Memory B cell (primary cell): ENCODE measurements around the gene ZNF792.
"Not testable (repeated sequence)": the region's sequence is repeated elsewhere in the genome, so short reads cannot be mapped to it uniquely, and the experiment has no call there.

Source experiments
- ATAC-seq: fragments of 150-1000 bp; cut with Tn5 transposase; 2 replicates; pipeline ENCODE4 v1.10.0; 2021; ENCODE audit warnings: low read depth, mild to moderate bottlenecking, moderate library complexity
- DNase-seq, 2 donors: peaks; one replicate each; pipeline ENCODE4 v3.0.0; 2022; ENCODE audit warnings: low spot score in 2 of 2
- H3K27ac Mint-ChIP-seq: one replicate; pipeline ENCODE4 v1.8.0; 2022; ENCODE audit warnings: mild to moderate bottlenecking, moderate library complexity, mixed read lengths
- H3K27me3 Mint-ChIP-seq: one replicate; pipeline ENCODE4 v1.8.0; 2022; ENCODE audit warnings: mixed read lengths
- H3K36me3 Mint-ChIP-seq: one replicate; pipeline ENCODE4 v1.8.0; 2022; ENCODE audit warnings: mild to moderate bottlenecking, mixed read lengths
- H3K4me1 Mint-ChIP-seq: one replicate; pipeline ENCODE4 v1.8.0; 2022; ENCODE audit warnings: mixed read lengths
- H3K4me3 Mint-ChIP-seq: one replicate; pipeline ENCODE4 v1.8.0; 2022; ENCODE audit warnings: mild to moderate bottlenecking, moderate library complexity, mixed read lengths
- H3K9me3 Mint-ChIP-seq: one replicate; pipeline ENCODE4 v1.8.0; 2022; ENCODE audit warnings: mixed read lengths

ZNF792 gene

GRCh38 chr19:34963573-34964406 lies at the start of gene ZNF792:
ZNF792 (minus strand) TSS chr19:34964229; CDS start chr19:34963662, 567 bp downstream.
- DNase-seq, result peak in 1 of 2 donors; percentile 36
- Mint-ChIP-seq H3K27ac (peak within 1 kb of the TSS; percentile 79), H3K36me3 (peaks cover 39% of the 10 kb centered on the region), H3K9me3 (peaks cover 28% of the 10 kb centered on the region), H3K4me3 (peak within 1 kb of the TSS; percentile 92), H3K4me1 (peaks cover 25% of the 10 kb centered on the region), H3K27me3 (peaks cover 2% of the 10 kb centered on the region)
- peak; percentile 74 for ATAC-seq

GRCh38 chr19:35013041-35013819 lies 49.2 kb upstream of the ZNF792 start:
- ATAC-seq, result peak; percentile 91
- H3K36me3 Mint-ChIP-seq, result peaks cover 26% of the 10 kb centered on the region
- no peaks in the 10 kb centered on the region for H3K27me3 Mint-ChIP-seq
- H3K4me1 Mint-ChIP-seq, result peaks cover 32% of the 10 kb centered on the region
- peak; percentile 73 to 86 for DNase-seq
- peak overlapping the region; percentile 10 for H3K4me3 Mint-ChIP-seq
- peak overlapping the region; percentile 62 for H3K27ac Mint-ChIP-seq
- H3K9me3 Mint-ChIP-seq, result no peaks in the 10 kb centered on the region

- ATAC-seq (no peak), DNase-seq (no peak)
- Mint-ChIP-seq H3K4me3 (no peak overlapping the region), H3K36me3 (peaks cover 18% of the 10 kb centered on the region), H3K27ac (no peak overlapping the region), H3K9me3 (no peaks in the 10 kb centered on the region), H3K27me3 (no peaks in the 10 kb centered on the region), H3K4me1 (peaks cover 27% of the 10 kb centered on the region)
These were observed 48.0 kb upstream of the ZNF792 start for GRCh38 chr19:35011737-35012682.

GRCh38 chr19:35011091-35011689 lies 47.2 kb upstream of the ZNF792 start:
- Mint-ChIP-seq H3K4me3 (no peak overlapping the region), H3K27ac (no peak overlapping the region), H3K9me3 (no peaks in the 10 kb centered on the region), H3K4me1 (peaks cover 30% of the 10 kb centered on the region), H3K27me3 (no peaks in the 10 kb centered on the region), H3K36me3 (peaks cover 18% of the 10 kb centered on the region)
- DNase-seq, result no peak
- no peak for ATAC-seq

GRCh38 chr19:35009424-35010415 lies 45.7 kb upstream of the ZNF792 start:
- H3K4me1 Mint-ChIP-seq, result peaks cover 33% of the 10 kb centered on the region
- H3K4me3 Mint-ChIP-seq, result no peak overlapping the region
- DNase-seq (no peak), ATAC-seq (no peak)
- no peaks in the 10 kb centered on the region for H3K27me3 Mint-ChIP-seq
- H3K9me3 Mint-ChIP-seq, result no peaks in the 10 kb centered on the region
- H3K27ac Mint-ChIP-seq, result no peak overlapping the region
- H3K36me3 Mint-ChIP-seq, result peaks cover 17% of the 10 kb centered on the region

GRCh38 chr19:35008891-35009341 lies 44.9 kb upstream of the ZNF792 start:
- H3K27ac Mint-ChIP-seq, result no peak overlapping the region
- no peaks in the 10 kb centered on the region for H3K27me3 Mint-ChIP-seq
- peaks cover 31% of the 10 kb centered on the region for H3K4me1 Mint-ChIP-seq
- ATAC-seq, result no peak
- H3K9me3 Mint-ChIP-seq, result no peaks in the 10 kb centered on the region
- DNase-seq, result no peak
- peaks cover 16% of the 10 kb centered on the region for H3K36me3 Mint-ChIP-seq
- H3K4me3 Mint-ChIP-seq, result no peak overlapping the region

GRCh38 chr19:35007427-35007826 lies 43.4 kb upstream of the ZNF792 start:
- not testable (repeated sequence) for H3K27ac Mint-ChIP-seq, H3K36me3 Mint-ChIP-seq, DNase-seq, H3K4me3 Mint-ChIP-seq, H3K27me3 Mint-ChIP-seq, H3K9me3 Mint-ChIP-seq, ATAC-seq
- H3K4me1 Mint-ChIP-seq, result peaks cover 30% of the 10 kb centered on the region

- H3K27ac Mint-ChIP-seq, result no peak overlapping the region
- peaks cover 30% of the 10 kb centered on the region for H3K4me1 Mint-ChIP-seq
- no peak overlapping the region for H3K4me3 Mint-ChIP-seq
- DNase-seq (no peak), ATAC-seq (no peak)
- H3K27me3 Mint-ChIP-seq, result no peaks in the 10 kb centered on the region
- peaks cover 9% of the 10 kb centered on the region for H3K36me3 Mint-ChIP-seq
- no peaks in the 10 kb centered on the region for H3K9me3 Mint-ChIP-seq
These were observed 43.0 kb upstream of the ZNF792 start for GRCh38 chr19:35006999-35007365.

- ATAC-seq (no peak), DNase-seq (no peak)
- Mint-ChIP-seq H3K4me3 (no peak overlapping the region), H3K36me3 (peaks cover 9% of the 10 kb centered on the region), H3K4me1 (peaks cover 33% of the 10 kb centered on the region), H3K27ac (no peak overlapping the region), H3K27me3 (no peaks in the 10 kb centered on the region), H3K9me3 (no peaks in the 10 kb centered on the region)
These were observed 42.4 kb upstream of the ZNF792 start for GRCh38 chr19:35006342-35006998.

GRCh38 chr19:35006007-35006341 lies 41.9 kb upstream of the ZNF792 start:
- not testable (repeated sequence) for H3K27me3 Mint-ChIP-seq, H3K36me3 Mint-ChIP-seq, H3K9me3 Mint-ChIP-seq, ATAC-seq, H3K27ac Mint-ChIP-seq, H3K4me3 Mint-ChIP-seq, DNase-seq
- peaks cover 37% of the 10 kb centered on the region for H3K4me1 Mint-ChIP-seq

GRCh38 chr19:35005256-35005977 lies 41.4 kb upstream of the ZNF792 start:
- Mint-ChIP-seq H3K27ac (no peak overlapping the region), H3K4me3 (no peak overlapping the region), H3K27me3 (no peaks in the 10 kb centered on the region), H3K4me1 (peaks cover 37% of the 10 kb centered on the region), H3K9me3 (no peaks in the 10 kb centered on the region), H3K36me3 (peaks cover 6% of the 10 kb centered on the region)
- no peak for DNase-seq
- ATAC-seq, result no peak
